ENCODE results near the gene DNAI7.

DNA sequence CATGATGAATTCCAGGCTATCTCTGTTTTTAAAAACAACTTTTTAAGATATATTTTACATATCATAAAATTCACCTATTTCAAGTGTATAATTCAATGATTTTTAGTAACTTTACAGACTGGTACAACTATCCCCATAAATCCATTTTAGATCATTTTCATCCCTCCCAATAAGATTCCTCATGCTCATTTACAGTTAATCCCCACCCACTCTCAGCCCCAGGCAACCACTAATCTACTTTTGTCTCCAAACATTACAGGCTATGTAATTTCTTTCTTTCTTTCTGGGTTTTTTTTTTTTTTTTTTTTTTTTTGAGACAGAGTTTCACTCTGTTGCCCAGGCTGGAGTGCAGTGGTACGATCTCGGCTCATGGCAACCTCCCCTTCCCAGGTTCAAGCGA is 81.3 kb downstream of the DNAI7 start:
- TF ChIP-seq EP300 (conservative IDR thresholded peaks at IDR 0.05; ENCODE audit: poor library complexity, severe bottlenecking) (no peak), POLR2AphosphoS5 (IDR thresholded peaks at IDR 0.05) (no peak), EZH2 (IDR thresholded peaks at IDR 0.05; ENCODE audit: borderline replicate concordance, insufficient read depth, low read length, poor library complexity, severe bottlenecking) (no peak), TAF1 (IDR thresholded peaks at IDR 0.05; ENCODE audit: low read depth) (no peak), SMC3 (conservative IDR thresholded peaks at IDR 0.05; ENCODE audit: poor library complexity) (no peak), RAD21 (conservative IDR thresholded peaks at IDR 0.05) (no peak)
- TF ChIP-seq, protein P1, sequence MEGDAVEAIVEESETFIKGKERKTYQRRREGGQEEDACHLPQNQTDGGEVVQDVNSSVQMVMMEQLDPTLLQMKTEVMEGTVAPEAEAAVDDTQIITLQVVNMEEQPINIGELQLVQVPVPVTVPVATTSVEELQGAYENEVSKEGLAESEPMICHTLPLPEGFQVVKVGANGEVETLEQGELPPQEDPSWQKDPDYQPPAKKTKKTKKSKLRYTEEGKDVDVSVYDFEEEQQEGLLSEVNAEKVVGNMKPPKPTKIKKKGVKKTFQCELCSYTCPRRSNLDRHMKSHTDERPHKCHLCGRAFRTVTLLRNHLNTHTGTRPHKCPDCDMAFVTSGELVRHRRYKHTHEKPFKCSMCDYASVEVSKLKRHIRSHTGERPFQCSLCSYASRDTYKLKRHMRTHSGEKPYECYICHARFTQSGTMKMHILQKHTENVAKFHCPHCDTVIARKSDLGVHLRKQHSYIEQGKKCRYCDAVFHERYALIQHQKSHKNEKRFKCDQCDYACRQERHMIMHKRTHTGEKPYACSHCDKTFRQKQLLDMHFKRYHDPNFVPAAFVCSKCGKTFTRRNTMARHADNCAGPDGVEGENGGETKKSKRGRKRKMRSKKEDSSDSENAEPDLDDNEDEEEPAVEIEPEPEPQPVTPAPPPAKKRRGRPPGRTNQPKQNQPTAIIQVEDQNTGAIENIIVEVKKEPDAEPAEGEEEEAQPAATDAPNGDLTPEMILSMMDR (IDR thresholded peaks at IDR 0.05; ENCODE audit: poor library complexity, severe bottlenecking), result no peak
- TF ChIP-seq, protein P2, sequence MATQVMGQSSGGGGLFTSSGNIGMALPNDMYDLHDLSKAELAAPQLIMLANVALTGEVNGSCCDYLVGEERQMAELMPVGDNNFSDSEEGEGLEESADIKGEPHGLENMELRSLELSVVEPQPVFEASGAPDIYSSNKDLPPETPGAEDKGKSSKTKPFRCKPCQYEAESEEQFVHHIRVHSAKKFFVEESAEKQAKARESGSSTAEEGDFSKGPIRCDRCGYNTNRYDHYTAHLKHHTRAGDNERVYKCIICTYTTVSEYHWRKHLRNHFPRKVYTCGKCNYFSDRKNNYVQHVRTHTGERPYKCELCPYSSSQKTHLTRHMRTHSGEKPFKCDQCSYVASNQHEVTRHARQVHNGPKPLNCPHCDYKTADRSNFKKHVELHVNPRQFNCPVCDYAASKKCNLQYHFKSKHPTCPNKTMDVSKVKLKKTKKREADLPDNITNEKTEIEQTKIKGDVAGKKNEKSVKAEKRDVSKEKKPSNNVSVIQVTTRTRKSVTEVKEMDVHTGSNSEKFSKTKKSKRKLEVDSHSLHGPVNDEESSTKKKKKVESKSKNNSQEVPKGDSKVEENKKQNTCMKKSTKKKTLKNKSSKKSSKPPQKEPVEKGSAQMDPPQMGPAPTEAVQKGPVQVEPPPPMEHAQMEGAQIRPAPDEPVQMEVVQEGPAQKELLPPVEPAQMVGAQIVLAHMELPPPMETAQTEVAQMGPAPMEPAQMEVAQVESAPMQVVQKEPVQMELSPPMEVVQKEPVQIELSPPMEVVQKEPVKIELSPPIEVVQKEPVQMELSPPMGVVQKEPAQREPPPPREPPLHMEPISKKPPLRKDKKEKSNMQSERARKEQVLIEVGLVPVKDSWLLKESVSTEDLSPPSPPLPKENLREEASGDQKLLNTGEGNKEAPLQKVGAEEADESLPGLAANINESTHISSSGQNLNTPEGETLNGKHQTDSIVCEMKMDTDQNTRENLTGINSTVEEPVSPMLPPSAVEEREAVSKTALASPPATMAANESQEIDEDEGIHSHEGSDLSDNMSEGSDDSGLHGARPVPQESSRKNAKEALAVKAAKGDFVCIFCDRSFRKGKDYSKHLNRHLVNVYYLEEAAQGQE (IDR thresholded peaks at IDR 0.05; ENCODE audit: borderline replicate concordance), result no peak

Data from neural cell (in vitro differentiated cells).